CD1c-positive myeloid dendritic cell (primary cell): Measurements from ENCODE around the gene AR.
"Not testable (repeated sequence)": the region's sequence is repeated elsewhere in the genome, so short reads cannot be mapped to it uniquely, and the experiment has no call there.

ENCODE experiments used
- DNase-seq: peaks from one replicate; pipeline ENCODE4 v3.0.0-alpha.2; 2016; ENCODE audit errors: extremely low spot score

AR gene

GRCh38 chrX:67624325-67624724, 80.5 kb downstream of the AR start:
- no peak for DNase-seq

- DNase-seq: no peak
Observed at GRCh38 chrX:67635424-67635823, 91.6 kb downstream of the AR start.

GRCh38 chrX:67636532-67636931, 92.7 kb downstream of the AR start:
- DNase-seq: no peak

GRCh38 chrX:67637293-67637692, 93.5 kb downstream of the AR start:
- DNase-seq: not testable (repeated sequence)

- no peak for DNase-seq
Observed at GRCh38 chrX:67648361-67648760, 104.5 kb downstream of the AR start.

GRCh38 chrX:67651437-67652142, 107.8 kb downstream of the AR start:
- no peak for DNase-seq

GRCh38 chrX:67652543-67652942, 108.7 kb downstream of the AR start:
- DNase-seq: no peak

- DNase-seq: no peak
Observed at GRCh38 chrX:67654301-67654700, 110.5 kb downstream of the AR start.

- no peak for DNase-seq
Observed at GRCh38 chrX:67665583-67665982, 121.8 kb downstream of the AR start.

GRCh38 chrX:67670717-67671116, 126.9 kb downstream of the AR start:
- DNase-seq: not testable (repeated sequence)

GRCh38 chrX:67673741-67674274, 130.0 kb downstream of the AR start:
- no peak for DNase-seq

- DNase-seq: no peak
Observed at GRCh38 chrX:67674741-67675140, 130.9 kb downstream of the AR start.

GRCh38 chrX:67684136-67684535, 140.3 kb downstream of the AR start:
- no peak for DNase-seq

- DNase-seq: no peak
Observed at GRCh38 chrX:67692246-67692645, 148.4 kb downstream of the AR start.

- DNase-seq: no peak
Observed at GRCh38 chrX:67693928-67694327, 150.1 kb downstream of the AR start.

- DNase-seq: no peak
Observed at GRCh38 chrX:67697452-67697851, 153.6 kb downstream of the AR start.

- DNase-seq: no peak
Observed at GRCh38 chrX:67700602-67701001, 156.8 kb downstream of the AR start.

- no peak for DNase-seq
Observed at GRCh38 chrX:67714004-67714403, 170.2 kb downstream of the AR start.

GRCh38 chrX:67717571-67717970, 173.8 kb downstream of the AR start:
- DNase-seq: no peak

- no peak for DNase-seq
Observed at GRCh38 chrX:67718926-67719325, 175.1 kb downstream of the AR start.

GRCh38 chrX:67720344-67720743, 176.5 kb downstream of the AR start:
- DNase-seq: no peak

GRCh38 chrX:67721321-67721720, 177.5 kb downstream of the AR start:
- no peak for DNase-seq

GRCh38 chrX:67723580-67724351, 179.9 kb downstream of the AR start:
- DNase-seq: peak; percentile 29
